RCC 7860 (cell line): ENCODE measurements around the gene PPP1R12C.
"Not testable (repeated sequence)": the region's sequence is repeated elsewhere in the genome, so short reads cannot be mapped to it uniquely, and the experiment has no call there.

Experiments
- DNase-seq: peaks from one replicate; pipeline ENCODE4 v3.0.0-alpha.2; 2015; ENCODE audit warnings: low spot score
- FAIRE-seq: peaks from 2 replicates; lab custom pipeline; 2012; peaks lifted over from hg19 to GRCh38; lab: Jason Lieb, UNC

PPP1R12C gene

DNA sequence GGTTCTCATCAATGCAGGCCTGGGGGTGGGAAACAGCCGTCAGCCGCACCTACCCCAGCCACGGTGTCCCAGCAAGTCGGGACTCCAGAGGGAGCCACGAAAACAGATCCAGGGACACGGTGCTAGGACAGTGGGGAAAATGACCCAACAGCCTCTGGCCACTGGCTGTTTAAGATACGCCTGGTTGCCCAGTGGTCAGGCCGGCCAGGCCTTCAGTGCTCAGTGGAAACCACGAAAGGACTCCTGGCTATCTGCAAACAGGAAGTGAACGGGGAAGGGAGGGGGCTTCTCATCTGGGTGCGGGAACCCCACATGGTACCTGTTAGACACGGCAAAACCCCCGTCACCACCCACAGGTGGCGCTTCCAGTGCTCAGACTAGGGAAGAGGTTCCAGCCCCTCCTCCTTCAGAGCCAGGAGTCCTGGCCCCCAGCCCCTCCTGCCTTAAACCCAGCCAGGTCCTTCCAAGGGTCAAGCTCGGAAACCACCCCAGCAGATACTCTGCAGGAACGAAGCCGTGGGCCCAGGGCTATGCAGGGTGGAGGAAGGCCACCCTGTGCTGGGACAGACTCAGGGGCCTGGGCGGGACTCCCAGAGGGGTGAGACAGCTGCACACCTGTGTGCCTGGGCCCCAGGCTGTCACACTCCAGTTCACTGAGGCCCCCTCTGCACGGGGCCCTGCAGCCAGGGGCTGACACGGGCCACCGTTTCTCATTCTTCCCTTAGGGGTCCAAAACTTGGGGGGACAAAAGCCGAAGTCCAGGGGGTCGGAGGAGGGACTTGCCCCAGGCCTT, 4.5 kb downstream of the PPP1R12C start:
- no peak for DNase-seq
- FAIRE-seq, result no peak

GRCh38 chr19:55112246-55112776, 5.1 kb downstream of the PPP1R12C start:
- DNase-seq (no peak), FAIRE-seq (no peak)

DNA sequence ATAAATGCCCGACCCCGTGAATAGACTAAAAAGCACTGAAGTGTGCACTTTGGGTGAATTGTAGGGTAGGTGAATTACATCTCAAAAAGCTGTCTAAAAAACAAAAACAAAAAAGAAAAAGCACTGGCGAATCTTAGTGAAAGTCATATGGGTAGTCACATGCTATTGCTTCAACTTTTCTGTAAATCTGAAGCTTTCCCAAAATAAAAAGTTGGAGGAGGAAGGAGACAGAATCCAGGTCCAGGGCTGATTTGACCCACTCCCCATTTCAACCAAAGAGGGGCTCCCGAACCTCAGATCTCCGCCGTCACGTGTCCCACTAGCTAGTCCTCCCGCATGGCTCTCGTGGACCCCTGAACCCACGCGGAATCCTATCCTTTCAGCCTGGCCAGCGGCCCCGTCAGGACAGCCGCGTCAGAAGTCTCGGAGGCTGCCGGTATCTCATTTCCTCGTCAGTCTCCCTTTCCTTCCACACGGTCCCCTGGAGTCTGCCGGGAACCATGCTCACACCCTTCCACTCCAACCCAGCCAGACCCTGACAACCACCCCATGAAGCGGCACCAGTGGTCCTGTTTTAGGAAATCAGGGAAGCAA, 6.1 kb downstream of the PPP1R12C start:
- DNase-seq, result no peak
- FAIRE-seq, result no peak

GRCh38 chr19:55109527-55110291, 7.7 kb downstream of the PPP1R12C start:
- FAIRE-seq (no peak), DNase-seq (no peak)

DNA sequence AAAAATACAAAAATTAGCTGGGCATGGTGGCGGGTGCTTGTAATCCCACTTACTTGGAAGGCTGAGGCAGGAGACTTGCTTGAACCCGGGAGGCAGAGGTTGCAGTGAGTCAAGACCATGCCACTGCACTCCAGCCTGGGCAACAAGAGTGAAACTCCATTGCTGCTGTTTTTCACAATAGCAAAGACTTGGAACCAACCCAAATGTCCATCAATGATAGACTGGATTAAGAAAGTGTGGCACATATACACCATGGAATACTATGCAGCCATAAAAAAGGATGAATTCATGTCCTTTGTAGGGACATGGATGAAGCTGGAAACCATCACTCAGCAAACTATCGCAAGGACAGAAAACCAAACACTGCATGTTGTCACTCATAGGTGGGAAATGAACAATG, 10.2 kb downstream of the PPP1R12C start:
- DNase-seq, FAIRE-seq: not testable (repeated sequence)

DNA sequence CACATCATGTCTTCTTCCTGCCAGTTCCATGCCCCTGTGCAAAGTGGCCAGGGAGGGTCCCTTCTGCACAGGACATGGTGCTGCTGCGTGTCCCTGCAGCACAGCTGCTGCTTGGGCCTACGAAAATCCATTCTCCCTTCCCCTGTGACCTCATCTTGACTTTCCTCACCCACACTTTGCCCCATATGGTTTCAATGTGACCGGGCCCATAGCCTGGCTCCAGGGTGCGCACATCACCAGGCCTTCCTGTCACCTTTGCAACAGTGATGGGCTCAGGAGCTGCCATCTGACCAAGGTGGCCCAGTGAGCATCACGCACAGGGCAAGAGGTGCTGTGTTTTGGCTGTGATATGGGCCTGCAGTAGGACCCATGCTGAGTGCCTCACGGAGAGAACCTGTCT, 10.8 kb downstream of the PPP1R12C start:
- no peak for FAIRE-seq

GRCh38 chr19:55105237-55105636, 12.2 kb downstream of the PPP1R12C start:
- no peak for FAIRE-seq
- DNase-seq, result no peak

More for the DNA sequence above, 10.8 kb downstream of the PPP1R12C start:
- DNase-seq, result no peak

DNA sequence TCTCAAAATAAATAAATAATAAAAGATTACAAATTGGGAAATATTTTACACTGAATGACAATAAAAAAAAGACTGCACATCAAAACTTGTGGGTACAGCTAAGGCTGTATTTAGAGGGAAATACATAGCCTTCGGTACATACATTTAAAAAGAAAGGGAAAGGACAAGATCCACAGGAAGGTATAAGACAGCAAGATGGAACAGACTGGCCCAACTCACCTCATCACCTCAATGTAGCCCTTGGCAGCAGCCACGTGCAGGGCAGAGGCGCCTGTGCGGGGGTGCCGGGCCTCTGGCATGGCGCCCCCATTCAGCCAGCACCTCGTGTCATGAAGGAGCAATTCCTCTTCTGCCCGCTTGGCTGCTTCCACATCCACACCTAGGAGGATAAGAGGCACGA, 14.2 kb downstream of the PPP1R12C start:
- DNase-seq, result no peak
- no peak for FAIRE-seq

GRCh38 chr19:55101261-55101660, 16.2 kb downstream of the PPP1R12C start:
- DNase-seq (no peak), FAIRE-seq (no peak)

- DNase-seq, result no peak
- FAIRE-seq, result no peak
These were observed 17.6 kb downstream of the PPP1R12C start for GRCh38 chr19:55099557-55100506.

- DNase-seq (no peak), FAIRE-seq (no peak)
These were observed 18.5 kb downstream of the PPP1R12C start for GRCh38 chr19:55098716-55099556.

DNA sequence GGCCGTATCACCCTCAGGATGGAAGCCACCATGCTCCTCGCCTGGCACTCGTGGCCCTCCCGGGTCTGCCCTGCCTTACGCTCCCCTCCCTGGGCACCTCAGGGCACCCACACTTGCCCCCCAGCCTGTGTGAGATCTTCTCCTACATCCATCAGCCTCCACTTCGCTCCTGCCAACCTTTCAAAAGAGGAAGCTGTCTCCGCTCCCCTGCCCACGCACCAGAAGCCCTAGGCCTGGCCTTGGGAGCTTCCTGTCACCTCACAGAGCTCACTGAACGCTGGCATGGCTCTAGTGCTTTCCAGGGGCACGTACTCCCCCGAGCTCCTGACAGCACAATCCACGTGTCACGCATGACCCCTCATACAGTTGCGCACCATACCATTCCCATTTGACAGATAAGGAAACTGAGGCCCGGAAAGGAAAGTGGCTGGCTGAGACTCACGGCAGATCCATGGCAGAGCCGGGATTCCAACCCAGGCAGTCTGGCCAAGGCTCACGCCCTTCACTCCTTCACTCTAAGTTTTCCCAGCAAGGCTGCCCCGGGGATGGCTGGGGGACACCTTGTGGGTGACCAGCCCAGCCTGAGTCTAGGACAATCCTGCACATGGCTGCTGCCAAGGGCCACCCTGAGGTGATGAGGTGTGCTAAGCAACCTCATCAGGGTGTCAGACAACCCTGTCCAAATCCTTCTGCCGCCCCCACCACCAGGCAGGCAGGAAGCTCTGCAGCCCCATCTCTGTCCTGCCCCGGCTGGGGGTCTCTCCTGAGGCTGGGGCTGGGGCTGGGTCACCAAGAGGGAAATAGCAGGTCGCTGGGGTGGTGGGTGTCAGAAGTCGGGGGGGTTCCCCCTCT, 19.3 kb downstream of the PPP1R12C start:
- no peak for FAIRE-seq
- no peak for DNase-seq

DNA sequence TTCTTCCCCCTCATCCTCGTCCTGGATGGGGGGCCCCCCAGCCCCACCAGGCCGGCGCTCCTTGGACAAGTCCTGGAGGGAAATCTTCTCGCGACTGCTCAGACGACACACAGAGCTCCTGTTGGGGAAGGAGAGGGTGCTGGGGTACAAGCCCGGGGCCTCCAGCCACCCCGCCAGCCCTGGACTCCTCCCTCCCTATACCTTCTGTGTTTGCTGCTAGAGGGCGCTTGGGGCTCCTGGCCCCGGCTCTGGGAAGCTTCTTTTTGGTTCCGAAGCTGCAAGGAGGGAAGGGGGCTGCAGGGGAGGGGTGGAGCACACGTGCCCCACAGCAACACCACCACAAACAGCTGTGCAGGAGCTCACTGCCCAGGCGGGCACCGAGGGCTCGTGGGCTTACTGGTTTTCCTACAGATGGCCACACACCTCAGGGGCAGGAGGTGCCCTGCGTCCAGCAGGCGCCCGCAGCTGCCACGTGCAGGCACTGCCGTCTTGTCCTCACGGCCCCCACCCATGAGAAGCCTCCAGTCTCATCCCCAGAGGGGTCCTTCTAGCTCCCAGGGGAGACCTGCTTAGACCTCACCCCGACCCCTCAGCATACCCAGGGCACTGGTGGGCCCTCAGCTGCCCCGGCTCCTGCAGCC, 21.3 kb downstream of the PPP1R12C start:
- DNase-seq, result no peak
- no peak for FAIRE-seq

DNA sequence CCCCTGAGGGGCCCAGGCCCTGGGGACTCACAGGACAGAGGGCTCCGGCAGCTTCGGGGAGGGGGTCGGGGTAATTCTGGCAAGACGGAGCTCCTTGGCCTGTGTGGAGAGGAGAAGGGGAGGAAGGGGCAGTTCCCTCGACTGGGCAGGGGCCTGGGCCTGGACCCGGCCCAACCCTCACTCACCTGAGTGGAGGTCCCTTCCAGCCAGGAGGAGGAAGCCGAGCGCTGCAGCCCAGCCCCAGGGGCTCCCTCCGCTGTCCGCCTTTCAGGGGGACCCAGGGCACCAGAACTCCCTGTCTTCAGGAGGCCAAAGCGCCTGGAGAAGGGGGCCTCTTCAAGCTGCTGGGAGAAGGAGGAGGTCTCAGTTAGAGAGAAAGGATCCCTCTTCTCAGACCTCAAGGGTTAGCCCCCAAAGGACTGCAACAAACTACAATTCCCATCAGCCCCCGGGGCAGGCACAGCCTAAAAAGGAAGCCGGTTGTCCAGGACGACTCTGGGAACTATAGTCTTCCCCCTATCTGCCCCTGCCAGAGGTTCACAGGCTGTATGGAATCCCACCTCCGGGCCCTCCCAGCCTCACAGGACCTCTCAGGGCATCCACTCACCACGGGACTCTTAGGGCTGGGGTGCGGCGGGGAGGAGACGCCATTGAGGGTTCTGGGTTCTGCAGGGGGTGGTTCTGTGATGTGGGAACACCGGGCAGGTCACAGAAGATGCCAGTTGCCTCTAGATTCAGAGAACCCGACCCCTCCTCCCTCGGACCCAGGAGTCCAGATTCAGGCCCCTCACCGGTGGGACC, 22.0 kb downstream of the PPP1R12C start:
- no peak for FAIRE-seq
- no peak for DNase-seq

DNA sequence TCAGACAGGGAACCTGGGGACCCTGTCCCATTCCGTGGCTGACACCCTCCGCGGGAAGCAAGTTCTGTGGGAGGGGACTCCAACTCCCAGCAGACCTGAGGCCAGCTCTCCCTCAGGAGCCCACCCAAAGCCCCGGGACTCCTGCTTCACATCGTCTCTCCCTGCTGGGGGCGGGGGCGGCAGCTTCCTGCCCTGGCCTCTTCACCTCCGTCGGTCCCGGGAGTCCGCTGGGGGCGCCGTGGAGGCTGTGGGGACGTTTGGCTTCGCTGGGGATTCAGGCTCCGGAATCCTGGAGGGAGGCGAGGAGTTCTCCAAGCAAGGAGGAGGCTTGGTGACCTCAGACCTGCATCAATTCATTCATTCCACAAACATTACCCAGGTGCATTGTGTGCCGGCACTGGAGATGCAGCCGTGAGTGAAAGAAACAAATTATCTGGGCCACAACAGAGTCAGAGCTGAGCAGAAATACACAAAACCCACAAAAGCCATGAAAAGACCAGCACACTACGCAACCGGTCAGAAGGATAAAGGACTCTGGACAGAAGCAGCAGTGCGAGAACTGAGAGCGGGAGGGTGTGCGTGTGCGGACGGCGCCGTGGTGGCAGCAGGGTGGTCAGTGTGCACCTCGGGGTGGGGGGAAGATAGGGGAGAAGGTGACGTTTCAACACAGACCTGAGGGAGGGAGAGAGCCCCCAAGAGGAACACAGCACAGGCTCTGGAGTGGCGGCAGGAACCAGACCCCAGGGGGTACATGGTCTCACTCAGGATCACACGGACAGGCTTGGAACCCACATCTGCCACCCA, 22.8 kb downstream of the PPP1R12C start:
- DNase-seq (no peak), FAIRE-seq (no peak)
